ENCODE results near the gene CDT1.
A peak's percentile ranks its signal among the peaks of the same experiment; 100 is the strongest.

Gene CDT1

DNA sequence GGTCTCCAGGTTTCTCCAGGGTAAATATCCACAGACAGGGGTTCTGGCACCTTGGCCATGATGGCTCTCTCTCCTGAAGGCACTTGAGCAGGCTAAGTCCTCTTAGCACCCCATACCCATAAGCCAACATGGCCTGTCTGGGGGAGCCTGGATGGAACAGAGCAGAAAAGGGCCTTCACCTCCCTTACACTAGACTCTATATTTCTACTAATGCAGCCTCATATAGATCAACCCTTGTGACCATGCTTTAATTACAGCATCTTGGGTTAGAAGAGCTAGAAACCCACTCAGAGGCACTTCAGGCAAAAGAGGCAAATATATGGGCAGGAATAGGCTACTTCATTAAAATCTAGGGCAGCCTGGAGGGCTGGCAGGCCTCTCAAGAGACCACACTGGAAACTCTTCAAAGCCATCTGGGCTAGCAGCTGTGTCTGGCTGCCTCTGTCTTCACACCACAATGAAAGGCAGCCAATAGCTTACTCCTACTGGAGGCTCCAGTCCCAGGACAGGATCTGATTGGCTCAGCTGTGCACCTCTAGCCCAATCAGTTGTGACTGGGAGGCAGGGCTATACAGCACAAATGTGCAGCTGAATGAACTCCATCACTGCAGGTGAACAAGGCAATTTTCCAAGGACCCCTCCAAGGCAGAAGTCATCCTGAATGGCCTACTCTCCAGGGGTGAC is 4.7 kb upstream of the CDT1 start:
- no peaks in the 10 kb centered on the region for H3K9me3 ChIP-seq
- H3K36me3 ChIP-seq, result no peaks in the 10 kb centered on the region
- intact Hi-C loops (cut with DNase I; ENCODE audit: low total_unique reads), result no loop called here
- H3K4me1 ChIP-seq, result peaks cover 0 to 13% (median 4%) of the 10 kb centered on the region in 4 donors
- peaks cover 0 to 14% of the 10 kb centered on the region in 2 donors for H3K27me3 ChIP-seq
- H3K4me3 ChIP-seq, result no peak overlapping the region
- TF ChIP-seq, protein P1, sequence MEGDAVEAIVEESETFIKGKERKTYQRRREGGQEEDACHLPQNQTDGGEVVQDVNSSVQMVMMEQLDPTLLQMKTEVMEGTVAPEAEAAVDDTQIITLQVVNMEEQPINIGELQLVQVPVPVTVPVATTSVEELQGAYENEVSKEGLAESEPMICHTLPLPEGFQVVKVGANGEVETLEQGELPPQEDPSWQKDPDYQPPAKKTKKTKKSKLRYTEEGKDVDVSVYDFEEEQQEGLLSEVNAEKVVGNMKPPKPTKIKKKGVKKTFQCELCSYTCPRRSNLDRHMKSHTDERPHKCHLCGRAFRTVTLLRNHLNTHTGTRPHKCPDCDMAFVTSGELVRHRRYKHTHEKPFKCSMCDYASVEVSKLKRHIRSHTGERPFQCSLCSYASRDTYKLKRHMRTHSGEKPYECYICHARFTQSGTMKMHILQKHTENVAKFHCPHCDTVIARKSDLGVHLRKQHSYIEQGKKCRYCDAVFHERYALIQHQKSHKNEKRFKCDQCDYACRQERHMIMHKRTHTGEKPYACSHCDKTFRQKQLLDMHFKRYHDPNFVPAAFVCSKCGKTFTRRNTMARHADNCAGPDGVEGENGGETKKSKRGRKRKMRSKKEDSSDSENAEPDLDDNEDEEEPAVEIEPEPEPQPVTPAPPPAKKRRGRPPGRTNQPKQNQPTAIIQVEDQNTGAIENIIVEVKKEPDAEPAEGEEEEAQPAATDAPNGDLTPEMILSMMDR (IDR thresholded peaks at IDR 0.05), result no peak
- no peak for DNase-seq
- H3K27ac ChIP-seq, result no peak overlapping the region

DNA sequence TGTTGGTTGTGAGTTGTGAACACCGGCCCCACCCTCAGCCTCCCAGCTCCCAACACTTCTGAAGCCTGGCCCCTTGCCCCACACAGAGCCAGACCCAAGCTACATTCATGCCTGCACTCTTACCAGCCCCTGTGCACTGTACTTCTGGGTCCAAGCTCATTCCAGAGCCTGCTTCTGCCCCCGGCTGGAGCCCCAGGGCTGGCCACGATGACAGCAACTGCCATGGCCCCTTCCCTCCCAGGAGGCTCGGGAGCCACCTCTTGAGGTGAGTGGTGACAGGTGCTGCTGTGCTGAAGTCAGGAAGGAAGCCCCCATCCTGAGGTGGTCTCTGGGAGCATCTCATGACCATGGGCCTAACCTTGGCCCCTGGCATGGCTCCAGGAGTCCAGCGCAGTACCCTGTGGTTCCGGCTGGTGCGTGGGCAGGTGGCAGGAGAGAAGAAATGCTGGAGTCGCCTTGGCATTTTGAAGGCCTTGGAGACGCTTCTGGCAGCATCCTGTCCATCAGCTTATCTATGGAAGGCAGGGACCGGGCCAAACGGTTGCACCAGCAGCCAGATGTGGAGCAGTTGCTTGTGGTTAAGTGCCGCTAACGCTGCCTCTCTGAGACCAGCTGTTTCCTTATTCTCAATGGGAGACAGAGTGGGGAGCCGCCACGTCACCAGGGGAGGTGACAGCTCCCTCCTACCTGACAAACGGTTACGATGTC is 3.9 kb upstream of the CDT1 start:
- H3K27me3 ChIP-seq, result peaks cover 0 to 11% of the 10 kb centered on the region in 2 donors
- intact Hi-C loops (cut with DNase I; ENCODE audit: low total_unique reads), result no loop called here
- peak in 1 of 2 donors; percentile 59 for DNase-seq

DNA sequence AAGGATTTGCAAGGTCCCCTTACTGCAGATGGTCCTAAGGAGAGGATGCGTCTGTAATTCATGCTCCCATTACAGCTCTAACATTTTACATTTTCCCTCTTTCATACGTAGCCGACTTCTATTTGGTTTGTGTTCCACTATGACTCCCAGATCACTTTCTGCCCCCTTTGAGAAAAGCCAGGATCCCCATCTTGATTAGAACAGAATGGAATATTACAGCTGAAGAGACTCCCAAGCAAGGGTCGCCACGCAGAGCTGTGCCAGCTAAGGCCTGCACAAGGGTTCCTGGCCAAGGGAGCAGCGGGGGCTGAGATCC is 3.4 kb upstream of the CDT1 start:
- peaks cover 0 to 5% of the 10 kb centered on the region in 2 donors for H3K27me3 ChIP-seq
- DNase-seq, result no peak
- H3K4me1 ChIP-seq, result peaks cover 0 to 23% (median 14%) of the 10 kb centered on the region in 4 donors
- H3K27ac ChIP-seq, result no peak overlapping the region
- H3K4me3 ChIP-seq, result no peak overlapping the region
- H3K36me3 ChIP-seq, result no peaks in the 10 kb centered on the region
- intact Hi-C loops (cut with DNase I; ENCODE audit: low total_unique reads), result no loop called here
- TF ChIP-seq, protein P1 (IDR thresholded peaks at IDR 0.05), result no peak
- H3K9me3 ChIP-seq, result no peaks in the 10 kb centered on the region

More for the DNA sequence above, 3.9 kb upstream of the CDT1 start:
- Histone ChIP-seq H3K36me3 (no peaks in the 10 kb centered on the region), H3K4me3 (no peak overlapping the region), H3K9me3 (no peaks in the 10 kb centered on the region), H3K4me1 (peaks cover 0 to 21% (median 12%) of the 10 kb centered on the region in 4 donors), H3K27ac (no peak overlapping the region)
- TF ChIP-seq, protein P1 (IDR thresholded peaks at IDR 0.05), result no peak

DNA sequence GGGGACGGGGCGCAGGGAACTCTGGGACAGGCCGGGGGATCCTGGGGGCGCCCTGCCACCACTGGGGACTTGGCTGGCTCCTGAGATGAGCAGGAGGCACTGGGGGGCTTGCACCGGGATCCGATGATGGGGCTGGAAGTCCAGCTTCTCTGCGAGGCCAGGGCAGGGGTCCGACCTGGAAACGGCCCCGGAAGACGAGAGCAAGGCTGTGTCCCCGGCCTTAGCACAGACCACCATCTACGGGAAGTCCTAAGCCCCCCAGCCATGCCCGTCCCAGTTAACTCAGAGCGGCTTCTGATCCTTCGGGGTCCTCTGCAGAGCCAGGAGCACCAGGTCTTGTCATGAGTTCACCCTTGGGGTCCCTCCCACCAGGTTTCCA is 573 bp downstream of the CDT1 start:
- H3K36me3 ChIP-seq, result peaks cover 0 to 22% (median 5%) of the 10 kb centered on the region in 3 donors
- H3K4me3 ChIP-seq, result peak overlapping the region; percentile 54 to 72
- DNase-seq, result peak in 1 of 2 donors; percentile 69

DNA sequence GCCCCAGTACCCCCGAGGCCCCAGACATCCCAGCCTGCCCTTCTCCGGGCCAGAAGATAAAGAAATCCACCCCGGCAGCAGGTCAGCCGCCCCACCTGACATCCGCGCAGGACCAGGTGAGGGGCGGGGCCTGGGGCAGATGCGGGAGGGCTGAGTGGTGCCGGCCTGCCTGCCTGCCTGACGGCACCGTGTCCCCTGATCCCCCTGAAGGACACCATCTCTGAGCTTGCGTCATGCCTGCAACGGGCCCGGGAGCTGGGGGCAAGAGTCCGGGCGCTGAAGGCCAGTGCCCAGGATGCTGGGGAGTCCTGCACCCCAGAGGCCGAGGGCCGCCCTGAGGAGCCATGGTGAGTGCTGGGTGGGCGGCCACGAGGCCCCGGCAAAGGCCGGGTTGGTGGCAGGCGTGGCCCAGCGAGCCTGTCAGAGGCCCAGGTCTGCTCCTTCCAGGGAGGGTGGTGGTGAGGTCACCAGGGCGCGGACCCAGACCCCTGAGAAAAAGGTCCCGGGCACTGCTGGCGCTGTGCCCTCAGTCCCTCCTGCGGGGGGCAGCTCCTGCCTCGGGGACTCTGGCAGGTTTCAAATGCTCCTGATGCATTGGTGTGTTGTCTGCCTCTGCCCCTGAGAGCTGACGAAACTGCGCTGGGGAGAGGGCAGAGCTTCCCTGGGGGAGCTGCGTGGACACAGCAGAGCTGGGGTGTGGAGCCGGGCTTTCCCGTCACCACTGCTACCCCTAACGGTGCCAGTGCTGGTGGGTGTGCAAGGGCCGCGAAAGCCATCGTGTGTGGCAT is 1.2 kb downstream of the CDT1 start:
- no peak overlapping the region for H3K27ac ChIP-seq
- H3K4me3 ChIP-seq, result peak overlapping the region in 1 of 2 donors; percentile 72
- peak in 1 of 2 donors; percentile 63 for DNase-seq
- intact Hi-C loops (cut with DNase I; ENCODE audit: low total_unique reads), result no loop called here
- peaks cover 0 to 27% (median 16%) of the 10 kb centered on the region in 4 donors for H3K4me1 ChIP-seq
- TF ChIP-seq, protein P1 (IDR thresholded peaks at IDR 0.05), result no peak
- peaks cover 0 to 28% (median 10%) of the 10 kb centered on the region in 3 donors for H3K36me3 ChIP-seq
- H3K9me3 ChIP-seq, result no peaks in the 10 kb centered on the region
- no peaks in the 10 kb centered on the region for H3K27me3 ChIP-seq

More for the DNA sequence above, 573 bp downstream of the CDT1 start:
- Histone ChIP-seq H3K27me3 (no peaks in the 10 kb centered on the region), H3K4me1 (peaks cover 0 to 23% (median 14%) of the 10 kb centered on the region in 4 donors), H3K27ac (no peak overlapping the region), H3K9me3 (no peaks in the 10 kb centered on the region)
- intact Hi-C loops (cut with DNase I; ENCODE audit: low total_unique reads), result no loop called here
- TF ChIP-seq, protein P1 (IDR thresholded peaks at IDR 0.05), result no peak

Data from tibial artery (tissue), 4 donors.